ENCODE data around the gene LHX2.

DNA sequence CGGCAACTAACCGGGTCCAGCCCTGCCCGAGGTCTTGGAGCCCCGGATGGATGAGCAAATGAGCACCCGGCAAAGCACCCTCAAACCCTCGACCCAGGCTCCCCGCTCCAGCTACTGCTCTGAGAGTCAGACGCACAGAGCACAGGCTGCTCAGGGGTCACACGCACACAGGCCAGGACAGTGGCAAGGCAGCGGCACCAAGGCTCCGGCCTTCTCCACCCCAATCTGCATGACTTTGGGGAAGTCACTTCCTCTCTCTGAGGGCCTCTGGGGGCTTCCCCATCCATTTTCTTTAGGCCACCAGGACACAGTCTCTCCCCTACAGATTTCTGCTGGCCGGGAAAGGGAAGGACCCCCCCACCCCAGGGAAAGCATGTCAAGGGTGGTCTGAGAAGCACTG is 18.0 kb downstream of the LHX2 start:
- TF ChIP-seq GATA2 (IDR thresholded peaks at IDR 0.05; ENCODE audit: low read depth, low read length) (no peak), GATA3 (IDR thresholded peaks at IDR 0.05; ENCODE audit: low read depth, low read length) (no peak)

Data from SH-SY5Y (cell line).